ENCODE measurements around the gene KCNIP2.

DNA sequence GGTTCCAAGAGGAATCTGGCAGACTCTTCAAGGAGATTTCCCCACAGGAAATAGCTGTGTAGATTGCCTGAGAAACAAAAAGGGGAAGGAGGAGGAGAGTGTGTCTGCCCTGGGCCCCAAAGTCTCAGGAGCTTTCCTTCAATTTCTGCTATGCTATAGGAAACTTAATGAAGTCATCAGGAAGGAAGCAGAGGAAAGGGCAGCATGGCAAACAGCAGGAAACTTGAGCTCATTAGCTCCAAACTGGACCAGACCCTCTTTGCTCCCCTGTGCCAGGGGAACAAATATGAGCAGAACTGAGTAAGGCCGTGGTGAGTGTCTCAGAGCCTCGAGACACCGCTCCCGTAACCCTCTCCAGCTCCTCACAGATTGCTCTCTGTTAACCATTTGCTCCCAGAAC lies 4.8 kb upstream of the KCNIP2 start:
- TF ChIP-seq, protein P1, sequence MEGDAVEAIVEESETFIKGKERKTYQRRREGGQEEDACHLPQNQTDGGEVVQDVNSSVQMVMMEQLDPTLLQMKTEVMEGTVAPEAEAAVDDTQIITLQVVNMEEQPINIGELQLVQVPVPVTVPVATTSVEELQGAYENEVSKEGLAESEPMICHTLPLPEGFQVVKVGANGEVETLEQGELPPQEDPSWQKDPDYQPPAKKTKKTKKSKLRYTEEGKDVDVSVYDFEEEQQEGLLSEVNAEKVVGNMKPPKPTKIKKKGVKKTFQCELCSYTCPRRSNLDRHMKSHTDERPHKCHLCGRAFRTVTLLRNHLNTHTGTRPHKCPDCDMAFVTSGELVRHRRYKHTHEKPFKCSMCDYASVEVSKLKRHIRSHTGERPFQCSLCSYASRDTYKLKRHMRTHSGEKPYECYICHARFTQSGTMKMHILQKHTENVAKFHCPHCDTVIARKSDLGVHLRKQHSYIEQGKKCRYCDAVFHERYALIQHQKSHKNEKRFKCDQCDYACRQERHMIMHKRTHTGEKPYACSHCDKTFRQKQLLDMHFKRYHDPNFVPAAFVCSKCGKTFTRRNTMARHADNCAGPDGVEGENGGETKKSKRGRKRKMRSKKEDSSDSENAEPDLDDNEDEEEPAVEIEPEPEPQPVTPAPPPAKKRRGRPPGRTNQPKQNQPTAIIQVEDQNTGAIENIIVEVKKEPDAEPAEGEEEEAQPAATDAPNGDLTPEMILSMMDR (IDR thresholded peaks at IDR 0.05) = no peak
- TF ChIP-seq ZFX (IDR thresholded peaks at IDR 0.05; ENCODE audit: borderline replicate concordance) = no peak

Data from 22Rv1 (cell line).